OCI-LY3 (cell line): Measurements from ENCODE around the gene RAD51B.

Experiments
- H2AFZ ChIP-seq: fragments of 200-600, 300-600 bp; shearing (Covaris generic); 2 replicates; pipeline ENCODE4 v1.6.0; 2014; ENCODE audit warnings: antibody characterized with exemption, low read depth, low read length
- H3K27ac ChIP-seq: fragments of 200-600, 300-600 bp; sonication (generic); 2 replicates; pipeline ENCODE4 v1.5.1; 2014; ENCODE audit warnings: mild to moderate bottlenecking, low read length, moderate library complexity, mixed read lengths
- H3K27me3 ChIP-seq: fragments of 200-600, 300-600 bp; sonication (generic); 2 replicates; pipeline ENCODE4 v1.6.1; 2014; ENCODE audit warnings: low read depth, low read length, mixed read lengths
- H3K36me3 ChIP-seq: fragments of 200-600, 300-600 bp; sonication (generic); replicated peaks from 2 replicates; pipeline ENCODE3; 2014; ENCODE audit warnings: low read depth, low read length, mixed read lengths
- H3K4me1 ChIP-seq: fragments of 300-600, 200-600 bp; sonication (generic); 2 replicates; pipeline ENCODE4 v1.6.1; 2014; ENCODE audit warnings: low read length, mixed read lengths
- H3K4me2 ChIP-seq: fragments of 200-600, 300-600 bp; sonication (generic); 2 replicates; pipeline ENCODE4 v1.6.1; 2014; ENCODE audit warnings: low read length, mixed read lengths
- H3K4me3 ChIP-seq: fragments of 300-600, 200-600 bp; sonication (generic); 2 replicates; pipeline ENCODE4 v1.5.1; 2014; ENCODE audit warnings: antibody characterized with exemption, mild to moderate bottlenecking, low read length, moderate library complexity
- H3K79me2 ChIP-seq: fragments of 300-600, 200-600 bp; shearing (Covaris generic); 2 replicates; pipeline ENCODE4 v1.6.1; 2014; ENCODE audit warnings: mild to moderate bottlenecking, low read length, mixed read lengths
- H3K9ac ChIP-seq: fragments of 300-600, 200-600 bp; shearing (Covaris generic); 2 replicates; pipeline ENCODE4 v1.6.0; 2014; ENCODE audit warnings: mild to moderate bottlenecking, low read length, moderate library complexity
- H3K9me3 ChIP-seq: fragments of 200-600, 300-600 bp; shearing (Covaris generic); 2 replicates; pipeline ENCODE4 v1.6.1; 2014; ENCODE audit warnings: low read length, mixed read lengths; ENCODE audit not compliant: insufficient read depth
- H4K20me1 ChIP-seq: fragments of 200-600, 300-600 bp; sonication (generic); 2 replicates; pipeline ENCODE4 v1.6.1; 2016; ENCODE audit warnings: low read length, mixed read lengths; ENCODE audit not compliant: insufficient read depth
- EZH2phosphoT487 ChIP-seq: fragments of 200-600 bp; shearing (Covaris generic); IDR thresholded peaks from 2 replicates; pipeline ENCODE4 v1.6.1; 2018; ENCODE audit warnings: antibody characterized with exemption, mixed run types, low read depth
- TF ChIP-seq, protein P1 (sequence below): fragments of 200-600, 300-600 bp; sonication (generic); IDR thresholded peaks from 2 replicates; pipeline ENCODE4 v1.5.1; 2014; ENCODE audit warnings: antibody characterized with exemption, low read length, low read depth

RAD51B gene

DNA sequence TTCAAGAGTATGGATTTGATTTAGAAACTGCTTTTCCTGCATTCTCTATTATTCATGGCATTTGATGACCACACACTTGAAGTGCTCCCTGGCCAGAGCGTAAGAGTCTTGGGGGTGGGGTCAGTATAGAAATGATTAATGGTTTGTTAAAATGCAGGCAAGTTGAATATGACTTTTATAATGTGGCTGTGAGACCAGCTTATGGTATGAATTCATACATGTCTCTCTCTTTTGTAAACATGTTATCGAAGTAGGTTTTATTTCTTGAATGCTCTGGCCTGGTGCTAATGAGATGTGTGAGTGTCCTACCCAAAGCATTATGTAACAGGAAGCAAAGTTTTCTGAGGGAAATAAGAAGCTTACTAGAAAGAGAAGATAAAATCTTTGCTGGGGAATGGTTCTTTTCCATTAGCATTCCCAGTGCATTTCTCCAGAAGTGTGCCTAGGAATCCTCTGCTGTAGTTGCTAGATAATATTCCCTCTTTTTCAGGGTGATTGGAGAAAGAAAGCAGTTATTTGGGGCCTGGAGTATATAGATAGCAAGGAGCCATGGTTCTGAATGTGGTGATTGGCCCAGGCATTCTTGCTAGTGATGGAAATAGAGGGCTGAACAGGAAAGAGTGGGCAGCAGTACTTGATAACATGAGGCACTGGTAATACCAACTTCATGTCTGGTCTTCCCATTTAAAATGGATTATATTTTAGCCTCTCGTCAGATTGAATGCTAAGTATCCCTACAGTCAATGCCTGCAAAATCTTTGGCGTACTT lies 289.7 kb downstream of the RAD51B start:
- H3K27me3 ChIP-seq: no peaks in the 10 kb centered on the region
- no peaks in the 10 kb centered on the region for H3K79me2 ChIP-seq
- no peaks in the 10 kb centered on the region for H3K36me3 ChIP-seq
- no peaks in the 10 kb centered on the region for H3K4me1 ChIP-seq
- no peaks in the 10 kb centered on the region for H4K20me1 ChIP-seq
- H3K4me2 ChIP-seq: no peak overlapping the region
- no peak overlapping the region for H2AFZ ChIP-seq
- H3K4me3 ChIP-seq: no peak overlapping the region
- H3K9me3 ChIP-seq: no peaks in the 10 kb centered on the region
- H3K9ac ChIP-seq: no peak overlapping the region
- no peak for TF ChIP-seq EZH2phosphoT487
- TF ChIP-seq, protein P1, sequence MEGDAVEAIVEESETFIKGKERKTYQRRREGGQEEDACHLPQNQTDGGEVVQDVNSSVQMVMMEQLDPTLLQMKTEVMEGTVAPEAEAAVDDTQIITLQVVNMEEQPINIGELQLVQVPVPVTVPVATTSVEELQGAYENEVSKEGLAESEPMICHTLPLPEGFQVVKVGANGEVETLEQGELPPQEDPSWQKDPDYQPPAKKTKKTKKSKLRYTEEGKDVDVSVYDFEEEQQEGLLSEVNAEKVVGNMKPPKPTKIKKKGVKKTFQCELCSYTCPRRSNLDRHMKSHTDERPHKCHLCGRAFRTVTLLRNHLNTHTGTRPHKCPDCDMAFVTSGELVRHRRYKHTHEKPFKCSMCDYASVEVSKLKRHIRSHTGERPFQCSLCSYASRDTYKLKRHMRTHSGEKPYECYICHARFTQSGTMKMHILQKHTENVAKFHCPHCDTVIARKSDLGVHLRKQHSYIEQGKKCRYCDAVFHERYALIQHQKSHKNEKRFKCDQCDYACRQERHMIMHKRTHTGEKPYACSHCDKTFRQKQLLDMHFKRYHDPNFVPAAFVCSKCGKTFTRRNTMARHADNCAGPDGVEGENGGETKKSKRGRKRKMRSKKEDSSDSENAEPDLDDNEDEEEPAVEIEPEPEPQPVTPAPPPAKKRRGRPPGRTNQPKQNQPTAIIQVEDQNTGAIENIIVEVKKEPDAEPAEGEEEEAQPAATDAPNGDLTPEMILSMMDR: no peak
- H3K27ac ChIP-seq: no peak overlapping the region

DNA sequence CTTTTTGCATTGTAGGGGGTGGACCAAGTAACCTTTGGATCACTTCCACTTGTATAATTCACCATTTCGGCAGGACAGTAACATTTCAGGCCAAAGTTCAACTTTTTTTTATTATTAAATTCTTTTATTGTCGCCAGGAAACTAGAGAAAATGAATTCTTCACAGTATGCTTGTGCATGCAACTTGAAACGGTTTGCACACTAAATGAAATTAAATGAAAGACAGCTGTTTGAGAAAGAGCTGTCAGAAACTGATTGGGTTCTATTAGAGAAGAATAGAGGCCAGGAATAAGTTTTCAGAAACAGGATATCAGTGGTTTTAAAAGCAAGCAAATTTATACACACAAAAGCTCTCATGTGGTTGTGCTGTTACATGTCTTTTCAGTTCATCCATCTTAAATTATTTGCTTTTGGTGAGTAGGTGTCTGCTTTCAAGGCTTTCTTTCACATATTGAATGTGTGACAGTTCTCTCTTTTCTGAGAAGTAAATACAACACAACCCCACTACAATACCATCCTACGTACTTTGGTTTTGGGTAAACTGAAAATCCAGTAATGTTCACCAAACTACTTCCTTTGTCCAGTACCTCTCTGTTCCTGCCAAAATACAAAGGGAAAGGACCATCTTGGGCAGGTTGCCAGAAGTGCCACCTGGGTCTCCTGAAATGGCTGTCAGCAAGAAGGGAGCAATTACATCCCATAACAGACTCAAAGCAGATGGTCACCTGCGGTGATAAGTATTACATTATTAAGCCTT lies 291.7 kb downstream of the RAD51B start:
- TF ChIP-seq EZH2phosphoT487: no peak
- TF ChIP-seq, protein P1: no peak
- Histone ChIP-seq H3K4me1 (no peaks in the 10 kb centered on the region), H3K9ac (no peak overlapping the region), H3K9me3 (no peaks in the 10 kb centered on the region), H4K20me1 (no peaks in the 10 kb centered on the region), H3K4me2 (no peak overlapping the region), H3K27ac (no peak overlapping the region), H3K27me3 (no peaks in the 10 kb centered on the region), H3K79me2 (no peaks in the 10 kb centered on the region), H2AFZ (no peak overlapping the region), H3K36me3 (no peaks in the 10 kb centered on the region), H3K4me3 (no peak overlapping the region)

DNA sequence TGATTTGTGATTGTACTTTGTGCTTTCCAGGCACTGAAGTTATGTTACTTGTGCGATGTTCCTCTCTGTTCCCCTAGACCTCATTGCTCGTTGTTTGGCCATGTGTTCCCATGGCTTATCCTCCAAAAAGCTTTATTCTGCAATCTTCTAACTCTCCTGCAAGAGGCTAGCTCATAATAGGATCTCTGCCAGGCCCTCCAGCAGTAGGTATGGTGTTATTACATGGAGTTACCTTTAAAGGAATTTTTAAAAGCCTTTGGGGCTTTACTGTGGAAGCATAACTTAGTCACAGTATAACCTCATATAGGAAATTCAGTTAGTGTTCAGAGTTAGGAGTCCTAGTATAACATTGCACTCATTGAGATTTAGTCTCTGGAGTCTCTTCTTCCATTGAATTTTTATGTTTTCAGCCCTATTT lies 292.3 kb downstream of the RAD51B start:
- H4K20me1 ChIP-seq: no peaks in the 10 kb centered on the region
- no peak for TF ChIP-seq EZH2phosphoT487
- TF ChIP-seq, protein P1: no peak
- H3K9me3 ChIP-seq: no peaks in the 10 kb centered on the region
- no peaks in the 10 kb centered on the region for H3K79me2 ChIP-seq
- no peak overlapping the region for H3K27ac ChIP-seq
- no peak overlapping the region for H3K9ac ChIP-seq
- no peaks in the 10 kb centered on the region for H3K4me1 ChIP-seq
- H3K4me3 ChIP-seq: no peak overlapping the region
- H2AFZ ChIP-seq: no peak overlapping the region
- no peaks in the 10 kb centered on the region for H3K36me3 ChIP-seq
- H3K4me2 ChIP-seq: no peak overlapping the region
- no peaks in the 10 kb centered on the region for H3K27me3 ChIP-seq

DNA sequence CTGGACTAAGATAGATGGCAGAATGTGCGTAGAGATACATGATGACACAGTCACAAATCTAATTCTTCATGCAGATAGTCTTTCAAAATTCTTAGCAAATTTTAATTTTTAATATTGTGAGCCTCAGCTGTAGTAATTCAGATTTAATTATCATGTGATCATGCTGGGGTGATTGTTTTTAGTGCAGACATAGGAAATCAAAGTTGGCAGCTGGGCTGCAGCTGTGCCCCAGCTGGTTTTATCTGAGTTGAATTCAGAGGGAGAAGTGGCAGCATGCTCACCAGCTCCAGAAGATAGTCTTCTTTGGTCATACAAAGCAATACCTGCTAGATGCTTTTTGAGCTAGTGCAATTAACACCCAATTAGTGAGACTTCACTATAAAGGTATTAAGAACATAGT lies 292.9 kb downstream of the RAD51B start:
- Histone ChIP-seq H3K4me1 (no peaks in the 10 kb centered on the region), H2AFZ (no peak overlapping the region), H3K4me2 (no peak overlapping the region), H3K27ac (no peak overlapping the region), H3K79me2 (no peaks in the 10 kb centered on the region), H3K4me3 (no peak overlapping the region), H3K36me3 (no peaks in the 10 kb centered on the region), H4K20me1 (no peaks in the 10 kb centered on the region), H3K9ac (no peak overlapping the region), H3K9me3 (no peaks in the 10 kb centered on the region), H3K27me3 (no peaks in the 10 kb centered on the region)
- TF ChIP-seq EZH2phosphoT487: no peak
- TF ChIP-seq, protein P1: no peak
